ENCODE data around the gene IFNA16.
"Not testable (repeated sequence)": the region's sequence is repeated elsewhere in the genome, so short reads cannot be mapped to it uniquely, and the experiment has no call there.

IFNA16 gene

GRCh38 chr9:21217211-21217610, at the start of gene IFNA16:
TSS of gene IFNA16 (minus strand) at chr9:21217311. CDS start at chr9:21217305, 6 bp downstream.
- FAIRE-seq; DNase-seq (ENCODE audit: insufficient read length, low spot score): not testable (repeated sequence)

DNA sequence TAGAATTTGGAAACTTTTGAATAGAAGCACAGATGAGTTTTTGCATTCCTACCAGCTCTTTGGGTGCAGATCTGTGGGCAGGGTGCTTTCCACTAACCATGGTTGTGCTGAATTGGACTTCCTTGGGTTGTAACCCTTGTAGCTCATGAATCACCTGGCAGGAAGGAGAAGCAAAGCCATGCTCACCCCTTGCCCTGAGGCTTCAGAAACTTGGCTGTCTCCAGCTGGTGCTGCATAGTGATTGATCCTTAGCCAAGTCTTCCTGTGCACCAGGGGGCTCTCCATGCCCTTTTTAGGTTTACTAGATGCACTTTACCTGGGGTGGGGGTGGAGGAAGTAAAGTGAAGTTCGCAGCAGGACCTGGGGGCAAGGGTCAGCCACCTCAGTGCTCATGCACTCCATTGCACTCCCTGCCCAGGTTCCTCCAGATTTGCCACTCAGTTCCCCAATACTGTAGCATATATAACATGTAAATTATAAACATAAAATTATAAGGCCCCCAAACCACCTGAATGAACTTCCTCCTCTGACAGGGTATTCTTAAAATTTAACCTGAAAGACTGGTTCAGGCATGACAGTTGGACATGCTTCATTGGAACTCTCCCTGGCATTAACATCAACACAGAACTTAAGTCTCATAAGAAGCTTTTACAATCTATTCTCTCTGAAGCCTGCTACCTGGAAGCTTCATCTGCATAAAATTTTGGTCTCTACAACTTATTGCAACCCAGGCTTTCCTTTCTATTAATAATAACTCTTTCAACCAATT, 48.5 kb upstream of the IFNA16 start:
- no peak for FAIRE-seq
- no peak for TF ChIP-seq POLR2A (IDR thresholded peaks at IDR 0.05; ENCODE audit: low read depth, low read length)
- no peak for DNase-seq (ENCODE audit: insufficient read length, low spot score)

DNA sequence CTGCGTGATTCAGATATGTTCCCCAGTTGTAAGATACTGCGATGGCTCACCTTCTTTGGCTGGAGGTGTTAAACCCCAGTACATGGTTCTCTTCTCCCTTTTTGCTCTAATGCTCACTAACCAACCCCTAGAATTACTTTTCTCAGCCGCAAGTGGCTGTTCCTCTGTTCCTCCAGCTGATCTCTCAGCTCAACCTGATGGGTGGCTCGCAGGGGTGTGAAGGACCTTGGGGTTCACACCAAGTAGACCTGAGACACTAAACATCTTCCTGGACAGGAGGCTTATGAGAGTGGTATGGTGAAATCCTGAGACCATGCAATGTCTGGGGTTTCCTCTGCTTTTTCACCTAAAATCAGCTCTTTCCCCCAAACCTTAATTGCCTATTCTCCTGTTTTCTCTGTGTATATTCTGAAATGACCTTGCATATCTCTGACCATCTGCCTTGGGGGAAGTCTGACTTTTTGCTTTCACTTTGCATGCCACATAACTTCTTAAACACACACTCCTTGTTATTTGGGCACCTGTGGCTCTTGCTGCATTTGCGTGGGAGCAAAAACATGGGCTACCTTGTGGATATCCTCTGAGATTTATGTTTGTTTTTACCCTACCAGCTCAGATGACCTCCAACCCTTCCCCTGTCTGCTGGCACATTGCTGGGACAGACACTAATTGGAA, 38.6 kb upstream of the IFNA16 start:
- FAIRE-seq (no peak), DNase-seq (ENCODE audit: insufficient read length, low spot score) (no peak)
- TF ChIP-seq POLR2A (IDR thresholded peaks at IDR 0.05; ENCODE audit: low read depth, low read length) = no peak

- DNase-seq (ENCODE audit: insufficient read length, low spot score) = peak; percentile 14
- TF ChIP-seq POLR2A (IDR thresholded peaks at IDR 0.05; ENCODE audit: low read depth, low read length) = no peak
- FAIRE-seq = peak; percentile 70
Measured at GRCh38 chr9:21252721-21253547, 35.8 kb upstream of the IFNA16 start.

DNA sequence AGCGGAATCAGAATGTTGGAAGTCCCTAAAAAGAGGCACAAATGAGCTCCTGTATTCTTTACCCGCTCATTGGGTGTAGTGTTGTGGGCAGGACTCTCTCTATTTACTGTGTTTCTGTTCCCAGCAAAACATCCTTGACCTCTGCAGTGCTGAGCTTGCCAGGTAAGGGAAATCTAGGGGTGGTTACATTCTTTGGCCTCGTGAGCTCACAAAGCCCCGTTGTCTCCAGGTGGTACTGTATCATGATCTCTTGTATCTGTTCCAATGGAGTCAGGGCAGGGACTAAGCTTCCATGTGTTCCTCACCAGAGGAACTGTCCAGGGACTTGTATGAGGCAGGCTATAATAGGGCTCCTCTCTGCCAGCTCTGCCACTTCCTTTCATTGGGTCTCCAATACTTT, 34.5 kb upstream of the IFNA16 start:
- TF ChIP-seq POLR2A (IDR thresholded peaks at IDR 0.05; ENCODE audit: low read depth, low read length) = no peak
- no peak for DNase-seq (ENCODE audit: insufficient read length, low spot score)
- FAIRE-seq = no peak

DNA sequence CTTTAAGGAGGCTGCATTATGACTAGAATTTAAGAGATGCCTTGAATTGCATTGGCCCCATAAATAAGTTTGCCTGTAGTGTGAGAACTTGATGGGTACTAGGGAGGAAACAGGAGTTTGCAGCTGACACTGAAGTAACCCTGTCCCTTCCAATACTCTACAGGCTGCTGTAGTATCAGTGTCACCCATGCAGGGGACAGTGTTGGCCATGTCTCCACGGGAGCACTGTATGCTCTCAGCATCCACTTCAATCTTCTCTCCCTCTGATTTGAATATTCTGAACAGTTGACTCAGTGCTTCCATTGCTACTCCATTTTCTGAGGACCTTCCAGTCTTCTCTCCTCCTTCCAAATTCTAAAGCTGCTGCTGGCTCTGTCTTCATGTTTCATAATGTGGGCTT, 34.1 kb upstream of the IFNA16 start:
- DNase-seq (ENCODE audit: insufficient read length, low spot score) (no peak), FAIRE-seq (no peak)
- no peak for TF ChIP-seq POLR2A (IDR thresholded peaks at IDR 0.05; ENCODE audit: low read depth, low read length)

GRCh38 chr9:21244836-21245235, 27.7 kb upstream of the IFNA16 start:
- no peak for TF ChIP-seq POLR2A (IDR thresholded peaks at IDR 0.05; ENCODE audit: low read depth, low read length)
- FAIRE-seq (no peak), DNase-seq (ENCODE audit: insufficient read length, low spot score) (no peak)

- TF ChIP-seq POLR2A (IDR thresholded peaks at IDR 0.05; ENCODE audit: low read depth, low read length) = no peak
- DNase-seq (ENCODE audit: insufficient read length, low spot score) = no peak
Measured at GRCh38 chr9:21239911-21240310, 22.8 kb upstream of the IFNA16 start, which contains the start of gene IFNA14. TSS of gene IFNA14 (minus strand) at chr9:21240005. CDS start at chr9:21239935, 70 bp downstream.

GRCh38 chr9:21236360-21236714, 19.2 kb upstream of the IFNA16 start:
- FAIRE-seq; DNase-seq (ENCODE audit: insufficient read length, low spot score): not testable (repeated sequence)

More at GRCh38 chr9:21239911-21240310, 22.8 kb upstream of the IFNA16 start, which contains the start of gene IFNA14:
- no peak for FAIRE-seq

DNA sequence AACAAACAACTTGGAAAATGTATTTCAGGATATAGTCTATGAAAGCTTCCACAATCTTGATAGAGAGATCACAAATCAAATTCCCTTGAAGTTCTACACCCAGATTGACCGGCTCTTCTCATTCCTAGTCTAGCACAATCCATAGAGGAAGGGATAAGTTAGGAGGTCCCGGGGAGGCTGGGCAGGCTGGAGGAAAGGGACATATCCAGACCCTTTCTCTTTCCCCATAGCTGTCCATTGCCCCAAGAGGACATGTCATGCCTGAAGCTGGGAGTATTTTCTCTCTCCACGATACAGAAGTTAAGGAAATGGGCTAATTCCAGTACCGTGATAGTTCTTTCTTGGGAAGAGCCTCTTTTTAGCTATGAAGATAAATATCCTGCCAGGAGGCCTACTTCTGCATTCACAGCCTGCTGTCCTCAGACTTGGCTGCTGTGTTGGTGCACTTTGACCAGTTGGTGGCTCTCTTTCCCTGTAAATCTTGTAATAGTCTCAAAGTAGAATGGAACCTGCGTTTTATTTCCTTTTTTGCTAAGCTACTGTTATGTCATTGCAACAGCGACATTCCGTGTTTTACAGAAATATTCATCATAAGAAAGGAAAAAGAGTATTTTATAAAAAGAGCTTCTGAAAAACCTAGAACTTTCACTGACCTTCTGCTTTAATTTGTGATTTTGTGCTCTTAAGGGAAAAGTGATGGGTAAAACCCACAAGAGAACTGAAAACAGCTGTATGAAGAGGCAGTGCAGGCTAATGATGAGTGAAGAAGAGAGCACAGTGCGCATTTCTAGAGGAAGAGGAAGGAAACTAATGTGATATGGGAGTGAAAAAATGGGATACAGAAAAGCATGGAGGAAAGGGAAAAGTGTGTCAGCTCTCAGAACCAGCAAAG, 18.6 kb upstream of the IFNA16 start:
- FAIRE-seq (peak; percentile 94), DNase-seq (ENCODE audit: insufficient read length, low spot score) (peak; percentile 2)

GRCh38 chr9:21234153-21234687, 17.1 kb upstream of the IFNA16 start:
- DNase-seq (ENCODE audit: insufficient read length, low spot score) = no peak
- no peak for TF ChIP-seq POLR2A (IDR thresholded peaks at IDR 0.05; ENCODE audit: low read depth, low read length)
- no peak for FAIRE-seq

GRCh38 chr9:21233258-21233657, 16.1 kb upstream of the IFNA16 start:
- TF ChIP-seq POLR2A (IDR thresholded peaks at IDR 0.05; ENCODE audit: low read depth, low read length) = no peak
- DNase-seq (ENCODE audit: insufficient read length, low spot score) (no peak), FAIRE-seq (no peak)

DNA sequence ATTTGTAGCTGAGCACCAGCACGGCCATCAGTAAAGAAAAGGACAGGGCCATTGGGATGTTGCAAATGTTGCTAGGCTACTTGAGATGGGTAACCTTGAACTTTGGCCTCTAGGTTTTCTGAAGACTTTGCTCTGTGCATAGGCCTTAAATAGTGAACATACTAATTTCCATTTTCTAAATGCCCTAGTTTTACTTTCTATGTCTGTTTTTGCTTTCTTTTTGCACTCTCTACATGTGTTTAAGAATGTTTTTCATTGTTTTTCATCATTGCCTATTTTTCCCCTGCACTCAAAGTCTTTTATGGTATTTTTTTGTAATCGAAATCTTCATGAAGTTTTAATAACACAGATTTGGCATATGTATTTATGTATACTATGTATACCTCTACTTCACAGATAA, 11.0 kb upstream of the IFNA16 start, which contains the start of gene IFNA17:
Gene IFNA17 (minus strand): TSS at position 101 of the 400 bp plus-strand sequence. CDS start 49 bp downstream, at position 52.
- DNase-seq (ENCODE audit: insufficient read length, low spot score) (no peak), FAIRE-seq (no peak)
- no peak for TF ChIP-seq POLR2A (IDR thresholded peaks at IDR 0.05; ENCODE audit: low read depth, low read length)

DNA sequence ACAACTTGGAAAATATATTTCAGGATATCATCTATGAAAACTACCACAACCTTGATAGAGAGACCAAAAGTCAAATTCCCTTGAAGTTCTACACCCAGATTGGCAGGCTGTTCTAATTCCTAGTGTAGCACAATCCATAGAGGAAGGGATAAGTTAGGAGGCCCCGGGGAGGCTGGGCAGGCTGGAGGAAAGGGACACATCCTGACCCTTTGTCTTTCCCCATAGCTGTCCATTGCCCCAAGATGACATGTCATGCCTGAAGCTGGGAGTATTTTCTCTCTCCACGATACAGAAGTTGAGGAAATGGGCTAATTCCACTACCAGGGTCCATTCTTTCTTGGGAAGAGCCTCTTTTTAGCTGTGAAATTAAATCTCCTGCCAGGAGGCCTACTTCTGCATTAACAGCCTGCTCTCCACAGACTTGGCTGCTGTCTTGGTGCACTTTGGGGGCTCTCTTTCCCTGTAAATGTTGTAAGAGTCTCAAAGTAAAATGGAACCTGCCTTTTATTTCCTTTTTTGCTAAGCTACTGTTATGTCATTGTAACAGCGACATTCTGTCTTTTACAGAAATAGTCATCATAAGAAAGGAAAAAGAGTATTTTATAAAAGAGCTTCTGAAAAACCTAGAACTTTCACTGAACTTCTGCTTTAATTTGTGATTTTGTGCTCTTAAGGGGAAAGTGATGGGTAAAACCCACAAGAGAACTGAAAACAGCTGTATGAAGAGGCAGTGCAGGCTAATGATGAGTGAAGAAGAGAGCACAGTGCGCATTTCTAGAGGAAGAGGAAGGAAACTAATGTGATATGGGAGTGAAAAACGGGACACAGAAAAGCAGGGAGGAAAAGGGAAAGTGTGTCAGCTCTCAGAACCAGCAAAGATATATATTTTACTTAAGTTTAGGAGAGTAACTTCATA, 3.4 kb downstream of the IFNA16 start:
- FAIRE-seq = peak; percentile 78
- DNase-seq (ENCODE audit: insufficient read length, low spot score) = not testable (repeated sequence)

DNA sequence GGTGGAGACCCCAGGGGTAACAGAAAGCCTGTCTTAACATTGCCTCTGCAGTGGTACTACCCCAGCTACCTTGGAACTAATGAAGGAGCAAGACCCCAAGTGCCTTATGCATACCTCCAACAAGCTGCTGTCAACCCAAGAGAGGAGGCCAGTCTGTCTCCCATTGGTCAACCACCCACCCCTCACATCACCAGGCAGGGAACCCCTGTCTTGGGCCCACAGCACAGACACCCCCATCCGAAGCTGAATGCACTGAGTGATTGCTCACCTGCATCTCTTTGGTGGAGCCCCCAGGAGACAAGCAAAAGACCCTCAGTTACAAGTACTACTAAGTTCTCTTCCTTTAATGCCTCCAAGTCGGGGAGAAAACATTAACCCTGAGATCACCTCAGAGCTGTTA, 5.0 kb downstream of the IFNA16 start:
- FAIRE-seq; DNase-seq (ENCODE audit: insufficient read length, low spot score): not testable (repeated sequence)

- FAIRE-seq; DNase-seq (ENCODE audit: insufficient read length, low spot score): not testable (repeated sequence)
Measured at GRCh38 chr9:21210782-21211181, 6.3 kb downstream of the IFNA16 start.

All from H54 (cell line).